HepG2 (cell line): ENCODE data around the gene HAPLN3. TPM values are rescaled to one million over a fixed set of nuclear protein-coding genes. Genes with fewer than 3 reads are reported as not detected.
"Not testable (repeated sequence)": the region's sequence is repeated elsewhere in the genome, so short reads cannot be mapped to it uniquely, and the experiment has no call there.

Experiments
- ATAC-seq: fragments of 200-7000 bp; cut with Tn5 transposase; 3 replicates; pipeline ENCODE4 v1.9.1; 2020; ENCODE audit warnings: mild to moderate bottlenecking, moderate library complexity
- BruUV-seq: library from RNA; stranded (reverse); fragments of 400-500 nt; replicated peaks from 2 replicates; lab custom pipeline; 2021; lab: Mats Ljungman, UMichigan
- CTCF ChIA-PET: fragments of 300-600 bp; formaldehyde crosslinking; extraction: SDS; loops from one replicate; lab custom pipeline; 2021; ENCODE audit warnings: low total read pairs, inconsistent platforms, low intra/inter-chr PET ratio; lab: Yijun Ruan, JAX
- POLR2A ChIA-PET: fragments of 350-600 bp; sonication (Branson Sonifier 250); formaldehyde crosslinking; loops from one replicate; lab custom pipeline; 2020; ENCODE audit warnings: antibody characterized with exemption, inconsistent platforms; lab: Yijun Ruan, JAX
- DNase-seq: peaks from one replicate; pipeline ENCODE4 v3.0.0-alpha.2; 2015; ENCODE audit warnings: low spot score
- FAIRE-seq: peaks from 3 replicates; lab custom pipeline; 2011; peaks lifted over from hg19 to GRCh38; lab: Jason Lieb, UNC
- H2AFZ ChIP-seq: one replicate; pipeline ENCODE4 v1.6.1; 2011; ENCODE audit warnings: low read length, inconsistent platforms
- H3K27ac ChIP-seq: fragments of 300-600 bp; 3 replicates; pipeline ENCODE4 v1.8.0; 2011; ENCODE audit warnings: mixed run types, mild to moderate bottlenecking, mixed read lengths, low read length, inconsistent platforms; ENCODE audit not compliant: insufficient read depth; ENCODE audit errors: extremely low read length
- H3K27me3 ChIP-seq, 2 experiments: fragments of 200-600 bp in 1 of 2; 2 replicates in 1 of 2; 3 replicates in 1 of 2; pipeline versions ENCODE4 v1.6.0 to v1.8.0; 2011; ENCODE audit warnings: low read length in 2 of 2, mild to moderate bottlenecking in 2 of 2, moderate library complexity in 2 of 2, inconsistent platforms in 1 of 2; ENCODE audit not compliant: insufficient read depth in 2 of 2, control insufficient read depth in 1 of 2
- H3K36me3 ChIP-seq, 2 experiments: fragments of 200-600 bp in 1 of 2; replicated peaks in 1 of 2; 2 replicates in 1 of 2; 3 replicates in 1 of 2; pipeline versions ENCODE4 v1.5.1 to v1.8.0; 2011; ENCODE audit warnings: low read length in 2 of 2, inconsistent platforms in 1 of 2; ENCODE audit not compliant: insufficient read depth in 2 of 2, control insufficient read depth in 1 of 2
- H3K4me1 ChIP-seq: 2 replicates; pipeline ENCODE4 v1.5.1; 2012; ENCODE audit warnings: low read length, inconsistent platforms; ENCODE audit not compliant: insufficient read depth
- H3K4me2 ChIP-seq: 2 replicates; pipeline ENCODE4 v1.6.0; 2011; ENCODE audit warnings: low read depth, low read length, inconsistent platforms
- H3K4me3 ChIP-seq, 3 experiments: fragments of 200-600 bp in 1 of 3; sonication (generic), shearing (Covaris generic) in 1 of 3; replicated peaks in 1 of 3; 2 replicates each; pipeline ENCODE4 v1.5.1; 2011 to 2016; ENCODE audit warnings: low read length in 3 of 3, inconsistent platforms in 2 of 3, low read depth in 2 of 3, mild to moderate bottlenecking in 2 of 3, control low read depth in 1 of 3, mixed read lengths in 1 of 3; ENCODE audit not compliant: insufficient read depth in 1 of 3
- H3K79me2 ChIP-seq: one replicate; pipeline ENCODE4 v1.6.1; 2011; ENCODE audit warnings: low read length, inconsistent platforms; ENCODE audit not compliant: insufficient read depth
- H3K9ac ChIP-seq: 2 replicates; pipeline ENCODE4 v1.6.0; 2011; ENCODE audit warnings: mild to moderate bottlenecking, low read depth, low read length, inconsistent platforms; ENCODE audit not compliant: insufficient read depth
- H3K9me3 ChIP-seq: 2 replicates; pipeline ENCODE4 v1.5.1; 2012; ENCODE audit warnings: mild to moderate bottlenecking, low read length
- H4K20me1 ChIP-seq: 2 replicates; pipeline ENCODE4 v1.6.0; 2011; ENCODE audit warnings: inconsistent platforms, mild to moderate bottlenecking, low read length, moderate library complexity; ENCODE audit not compliant: insufficient read depth
- WGBS: methylation state at CpG from one replicate; pipeline ENCODE4 v1.1.6; 2017; ENCODE audit warnings: low lambda C conversion rate; 5-methylcytosine and 5-hydroxymethylcytosine counted together
- in situ Hi-C: cut with HindIII; loops from 2 replicates; pipeline ENCODE4 v1.10.0; 2017; ENCODE audit warnings: low pct_unique_long_range_greater_than_20kb; ENCODE audit not compliant: extremely low pct_ligation_motif_present
- intact Hi-C: fragments of 100-400 bp; cut with micrococcal nuclease; formaldehyde crosslinking; loops from one replicate; pipeline ENCODE4 v1.10.0; 2022; ENCODE audit not compliant: unreplicated experiment
- polyA plus RNA-seq, 8 experiments: library from polyadenylated mRNA; depleted of rRNA in 3 of 8; stranded (reverse) in 7 of 8; unstranded in 1 of 8; fragments of >200 nt; fragmentation: Illumina TruSeq in 4 of 8; extraction: Trizol in 4 of 8; gene quantifications; 2 replicates each; pipeline versions ENCODE4 v1.2.1 to v1.2.3, GENCODE V29; 2011 to 2016; ENCODE audit warnings: low read depth in 4 of 8, missing spikeins in 1 of 8, mixed read lengths in 1 of 8; ENCODE audit not compliant: insufficient read depth in 1 of 8
- total RNA-seq, 5 experiments: library from RNA; depleted of rRNA; stranded (reverse); fragments of >200 nt; fragmentation: Illumina TruSeq; extraction: Trizol; gene quantifications; 2 replicates each; pipeline ENCODE4 v1.2.3, GENCODE V29; 2016; ENCODE audit warnings: low read depth in 1 of 5

The HAPLN3 gene
- total and polyA plus RNA-seq, 2 of the 13 experiments (the other 11 are each of a cell fraction or from before 2014, with no cell fraction given), result 0.09 TPM; not detected in 1

GRCh38 chr15:88928192-88928591 is 32.8 kb upstream of the HAPLN3 start:
- intact Hi-C loops, POLR2A ChIA-PET: not testable (repeated sequence)

GRCh38 chr15:88925648-88926047 is 30.3 kb upstream of the HAPLN3 start:
- POLR2A ChIA-PET, FAIRE-seq, H3K9ac ChIP-seq, ATAC-seq, H3K4me1 ChIP-seq, BruUV-seq, H3K9me3 ChIP-seq, in situ Hi-C loops, H3K4me3 ChIP-seq, H4K20me1 ChIP-seq, CTCF ChIA-PET, H3K36me3 ChIP-seq, DNase-seq, H2AFZ ChIP-seq, H3K27me3 ChIP-seq, H3K27ac ChIP-seq, intact Hi-C loops, H3K4me2 ChIP-seq, H3K79me2 ChIP-seq: not testable (repeated sequence)
- 28% methylated on average over 2 of the region's 2 CpGs for WGBS

More at GRCh38 chr15:88928192-88928591, 32.8 kb upstream of the HAPLN3 start:
- H3K9ac ChIP-seq, H3K27me3 ChIP-seq, H3K36me3 ChIP-seq, DNase-seq, CTCF ChIA-PET, H3K9me3 ChIP-seq, H3K27ac ChIP-seq, H4K20me1 ChIP-seq, H3K4me3 ChIP-seq, in situ Hi-C loops, H3K79me2 ChIP-seq, FAIRE-seq, BruUV-seq, ATAC-seq, H2AFZ ChIP-seq, H3K4me2 ChIP-seq: not testable (repeated sequence)
- H3K4me1 ChIP-seq, result peaks cover 25% of the 10 kb centered on the region

- H3K9ac ChIP-seq, BruUV-seq, H2AFZ ChIP-seq, ATAC-seq, H3K4me1 ChIP-seq, H3K36me3 ChIP-seq, H3K9me3 ChIP-seq, H3K4me2 ChIP-seq, DNase-seq, in situ Hi-C loops, H3K27me3 ChIP-seq, H4K20me1 ChIP-seq, H3K79me2 ChIP-seq, CTCF ChIA-PET, H3K4me3 ChIP-seq, H3K27ac ChIP-seq, POLR2A ChIA-PET, FAIRE-seq, intact Hi-C loops: not testable (repeated sequence)
- WGBS, result 54% methylated on average over 11 of the region's 12 CpGs
These were observed 25.6 kb upstream of the HAPLN3 start for GRCh38 chr15:88920892-88921435.
